Astrocyte (in vitro differentiated cells and primary cell): ENCODE measurements around the gene RPP25L. TPM values are rescaled to one million over a fixed set of nuclear protein-coding genes. Genes with fewer than 3 reads are reported as not detected.

Experiments used
- DNase-seq: peaks from one replicate; pipeline ENCODE4 v3.0.0-alpha.2; 2010; ENCODE audit warnings: low read depth
- FAIRE-seq: peaks from 2 replicates; lab custom pipeline; 2011; peaks lifted over from hg19 to GRCh38; lab: Jason Lieb, UNC
- H2AFZ ChIP-seq: 2 replicates; pipeline ENCODE4 v1.6.0; 2012; ENCODE audit warnings: low read depth, low read length, inconsistent platforms
- H3K27ac ChIP-seq: 2 replicates; pipeline ENCODE4 v1.5.1; 2011; ENCODE audit warnings: low read depth, low read length, inconsistent platforms
- H3K27me3 ChIP-seq: 2 replicates; pipeline ENCODE4 v1.6.0; 2011; ENCODE audit warnings: low read length, inconsistent platforms; ENCODE audit not compliant: insufficient read depth
- H3K36me3 ChIP-seq: 2 replicates; pipeline ENCODE4 v1.5.1; 2011; ENCODE audit warnings: low read length, inconsistent platforms; ENCODE audit not compliant: insufficient read depth
- H3K4me1 ChIP-seq: 2 replicates; pipeline ENCODE4 v1.5.1; 2011; ENCODE audit warnings: low read length, inconsistent platforms; ENCODE audit not compliant: insufficient read depth
- H3K4me2 ChIP-seq: 2 replicates; pipeline ENCODE4 v1.6.0; 2012; ENCODE audit warnings: low read length, inconsistent platforms
- H3K4me3 ChIP-seq: 2 replicates; pipeline ENCODE4 v1.5.1; 2011; ENCODE audit warnings: low read depth, mild to moderate bottlenecking, low read length, inconsistent platforms; ENCODE audit not compliant: insufficient read depth
- H3K79me2 ChIP-seq: 2 replicates; pipeline ENCODE4 v1.6.0; 2012; ENCODE audit warnings: mild to moderate bottlenecking, low read length, inconsistent platforms; ENCODE audit not compliant: insufficient read depth
- H3K9ac ChIP-seq: 2 replicates; pipeline ENCODE4 v1.6.0; 2012; ENCODE audit warnings: mild to moderate bottlenecking, low read length, inconsistent platforms
- H3K9me3 ChIP-seq: 2 replicates; pipeline ENCODE4 v1.5.1; 2012; ENCODE audit warnings: low read depth, mild to moderate bottlenecking, low read length, inconsistent platforms; ENCODE audit not compliant: insufficient read depth
- H4K20me1 ChIP-seq: 2 replicates; pipeline ENCODE4 v1.6.0; 2012; ENCODE audit warnings: low read length, inconsistent platforms; ENCODE audit not compliant: insufficient read depth
- H3K27ac Mint-ChIP-seq: one replicate; pipeline ENCODE4 v1.8.0; 2021; ENCODE audit warnings: mild to moderate bottlenecking, mixed read lengths; ENCODE audit not compliant: unreplicated experiment
- H3K27me3 Mint-ChIP-seq: one replicate; pipeline ENCODE4 v1.8.0; 2021; ENCODE audit warnings: low read depth, mixed read lengths; ENCODE audit not compliant: unreplicated experiment
- H3K36me3 Mint-ChIP-seq: one replicate; pipeline ENCODE4 v1.8.0; 2021; ENCODE audit warnings: low read depth, mixed read lengths; ENCODE audit not compliant: unreplicated experiment
- H3K4me1 Mint-ChIP-seq: one replicate; pipeline ENCODE4 v1.8.0; 2021; ENCODE audit warnings: low read depth, mixed read lengths; ENCODE audit not compliant: unreplicated experiment
- H3K4me3 Mint-ChIP-seq: one replicate; pipeline ENCODE4 v1.8.0; 2021; ENCODE audit warnings: mild to moderate bottlenecking, moderate library complexity, mixed read lengths; ENCODE audit not compliant: unreplicated experiment
- H3K9me3 Mint-ChIP-seq: one replicate; pipeline ENCODE4 v1.8.0; 2021; ENCODE audit warnings: mild to moderate bottlenecking, mixed read lengths; ENCODE audit not compliant: unreplicated experiment
- EZH2 ChIP-seq: IDR thresholded peaks from 2 replicates; pipeline ENCODE4 v1.6.1; 2012; ENCODE audit warnings: mild to moderate bottlenecking, low read length, inconsistent platforms; ENCODE audit not compliant: insufficient read depth
- total RNA-seq: library from RNA; stranded (reverse); gene quantifications from 2 replicates; pipeline ENCODE4 v1.2.1, GENCODE V29; 2021
- TF ChIP-seq, protein P1 (sequence below): IDR thresholded peaks from 2 replicates; pipeline ENCODE4 v1.5.1; 2011; ENCODE audit warnings: low read depth, mild to moderate bottlenecking, inconsistent platforms, low read length, moderate library complexity; ENCODE audit not compliant: insufficient read depth

The RPP25L gene
- total RNA-seq, 1 donor from 2014 or later = 13.9 TPM

GRCh38 chr9:34633851-34634550 is 22.1 kb upstream of the RPP25L start:
- Mint-ChIP-seq H3K27ac (no peak overlapping the region), H3K9me3 (no peaks in the 10 kb centered on the region), H3K4me3 (peak overlapping the region; percentile 5), H3K36me3 (peaks cover 3% of the 10 kb centered on the region), H3K4me1 (peaks cover 4% of the 10 kb centered on the region), H3K27me3 (peaks cover 33% of the 10 kb centered on the region)
- no peak overlapping the region for H2AFZ ChIP-seq
- H3K9me3 ChIP-seq = no peaks in the 10 kb centered on the region
- FAIRE-seq (peak; percentile 39), DNase-seq (peak; percentile 16)
- no peak overlapping the region for H3K27ac ChIP-seq
- no peak overlapping the region for H3K9ac ChIP-seq
- no peak overlapping the region for H3K4me3 ChIP-seq
- H3K4me2 ChIP-seq = no peak overlapping the region
- H3K36me3 ChIP-seq = no peaks in the 10 kb centered on the region
- peaks cover 19% of the 10 kb centered on the region for H3K4me1 ChIP-seq
- TF ChIP-seq EZH2 = no peak
- TF ChIP-seq, protein P1, sequence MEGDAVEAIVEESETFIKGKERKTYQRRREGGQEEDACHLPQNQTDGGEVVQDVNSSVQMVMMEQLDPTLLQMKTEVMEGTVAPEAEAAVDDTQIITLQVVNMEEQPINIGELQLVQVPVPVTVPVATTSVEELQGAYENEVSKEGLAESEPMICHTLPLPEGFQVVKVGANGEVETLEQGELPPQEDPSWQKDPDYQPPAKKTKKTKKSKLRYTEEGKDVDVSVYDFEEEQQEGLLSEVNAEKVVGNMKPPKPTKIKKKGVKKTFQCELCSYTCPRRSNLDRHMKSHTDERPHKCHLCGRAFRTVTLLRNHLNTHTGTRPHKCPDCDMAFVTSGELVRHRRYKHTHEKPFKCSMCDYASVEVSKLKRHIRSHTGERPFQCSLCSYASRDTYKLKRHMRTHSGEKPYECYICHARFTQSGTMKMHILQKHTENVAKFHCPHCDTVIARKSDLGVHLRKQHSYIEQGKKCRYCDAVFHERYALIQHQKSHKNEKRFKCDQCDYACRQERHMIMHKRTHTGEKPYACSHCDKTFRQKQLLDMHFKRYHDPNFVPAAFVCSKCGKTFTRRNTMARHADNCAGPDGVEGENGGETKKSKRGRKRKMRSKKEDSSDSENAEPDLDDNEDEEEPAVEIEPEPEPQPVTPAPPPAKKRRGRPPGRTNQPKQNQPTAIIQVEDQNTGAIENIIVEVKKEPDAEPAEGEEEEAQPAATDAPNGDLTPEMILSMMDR = peak; percentile 88
- peaks cover 25% of the 10 kb centered on the region for H3K79me2 ChIP-seq
- H4K20me1 ChIP-seq = peaks cover 27% of the 10 kb centered on the region
- H3K27me3 ChIP-seq = peaks cover 19% of the 10 kb centered on the region

DNA sequence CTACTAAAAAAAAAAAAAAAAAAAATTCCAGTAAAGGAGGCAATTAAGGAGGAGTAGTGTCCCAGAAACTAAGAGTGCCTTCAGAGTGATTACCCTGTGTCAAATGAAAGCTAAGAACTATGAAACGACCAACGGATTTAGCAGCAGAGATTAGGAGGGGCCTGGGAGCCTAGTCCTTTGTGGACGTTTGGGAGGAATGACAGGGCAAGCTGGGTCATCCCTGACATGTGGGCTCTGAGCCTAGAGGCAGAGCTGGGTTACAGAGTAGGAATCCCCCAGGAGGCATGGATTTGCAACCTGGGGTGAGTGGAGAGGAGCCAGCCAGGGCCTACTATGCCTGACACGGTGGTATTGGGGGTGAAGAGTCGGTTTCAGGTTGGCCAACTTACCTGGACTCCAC is 21.3 kb upstream of the RPP25L start:
- no peak overlapping the region for H3K27ac ChIP-seq
- H3K36me3 ChIP-seq = no peaks in the 10 kb centered on the region
- H3K9me3 Mint-ChIP-seq = no peaks in the 10 kb centered on the region
- no peaks in the 10 kb centered on the region for H3K9me3 ChIP-seq
- no peak for TF ChIP-seq EZH2
- TF ChIP-seq, protein P1 = no peak
- no peak for DNase-seq
- peaks cover 24% of the 10 kb centered on the region for H3K27me3 ChIP-seq
- no peak overlapping the region for H3K9ac ChIP-seq
- peaks cover 25% of the 10 kb centered on the region for H3K79me2 ChIP-seq
- H3K4me3 Mint-ChIP-seq = no peak overlapping the region
- FAIRE-seq = no peak
- no peak overlapping the region for H3K4me3 ChIP-seq
- H3K27me3 Mint-ChIP-seq = peaks cover 38% of the 10 kb centered on the region
- H3K27ac Mint-ChIP-seq = no peak overlapping the region
- H4K20me1 ChIP-seq = peaks cover 31% of the 10 kb centered on the region
- no peak overlapping the region for H2AFZ ChIP-seq
- H3K36me3 Mint-ChIP-seq = peaks cover 3% of the 10 kb centered on the region
- H3K4me2 ChIP-seq = no peak overlapping the region
- H3K4me1 ChIP-seq = peaks cover 17% of the 10 kb centered on the region
- peaks cover 5% of the 10 kb centered on the region for H3K4me1 Mint-ChIP-seq
